Measurements from ENCODE around the gene CLMN.

GRCh38 chr14:95149441-95149840 is 170.3 kb downstream of the CLMN start:
- TF ChIP-seq, protein P1, sequence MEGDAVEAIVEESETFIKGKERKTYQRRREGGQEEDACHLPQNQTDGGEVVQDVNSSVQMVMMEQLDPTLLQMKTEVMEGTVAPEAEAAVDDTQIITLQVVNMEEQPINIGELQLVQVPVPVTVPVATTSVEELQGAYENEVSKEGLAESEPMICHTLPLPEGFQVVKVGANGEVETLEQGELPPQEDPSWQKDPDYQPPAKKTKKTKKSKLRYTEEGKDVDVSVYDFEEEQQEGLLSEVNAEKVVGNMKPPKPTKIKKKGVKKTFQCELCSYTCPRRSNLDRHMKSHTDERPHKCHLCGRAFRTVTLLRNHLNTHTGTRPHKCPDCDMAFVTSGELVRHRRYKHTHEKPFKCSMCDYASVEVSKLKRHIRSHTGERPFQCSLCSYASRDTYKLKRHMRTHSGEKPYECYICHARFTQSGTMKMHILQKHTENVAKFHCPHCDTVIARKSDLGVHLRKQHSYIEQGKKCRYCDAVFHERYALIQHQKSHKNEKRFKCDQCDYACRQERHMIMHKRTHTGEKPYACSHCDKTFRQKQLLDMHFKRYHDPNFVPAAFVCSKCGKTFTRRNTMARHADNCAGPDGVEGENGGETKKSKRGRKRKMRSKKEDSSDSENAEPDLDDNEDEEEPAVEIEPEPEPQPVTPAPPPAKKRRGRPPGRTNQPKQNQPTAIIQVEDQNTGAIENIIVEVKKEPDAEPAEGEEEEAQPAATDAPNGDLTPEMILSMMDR (CRISPR knock-in tag; IDR thresholded peaks at IDR 0.05), result no peak
- TF ChIP-seq KLF16 (CRISPR knock-in tag; IDR thresholded peaks at IDR 0.05) (no peak), ZFP36 (IDR thresholded peaks at IDR 0.05; ENCODE audit: borderline replicate concordance, low read depth, low read length, partially characterized antibody) (no peak)

Measured in HepG2 (cell line).